Measurements from ENCODE around the gene FOXP1.

Gene FOXP1

DNA sequence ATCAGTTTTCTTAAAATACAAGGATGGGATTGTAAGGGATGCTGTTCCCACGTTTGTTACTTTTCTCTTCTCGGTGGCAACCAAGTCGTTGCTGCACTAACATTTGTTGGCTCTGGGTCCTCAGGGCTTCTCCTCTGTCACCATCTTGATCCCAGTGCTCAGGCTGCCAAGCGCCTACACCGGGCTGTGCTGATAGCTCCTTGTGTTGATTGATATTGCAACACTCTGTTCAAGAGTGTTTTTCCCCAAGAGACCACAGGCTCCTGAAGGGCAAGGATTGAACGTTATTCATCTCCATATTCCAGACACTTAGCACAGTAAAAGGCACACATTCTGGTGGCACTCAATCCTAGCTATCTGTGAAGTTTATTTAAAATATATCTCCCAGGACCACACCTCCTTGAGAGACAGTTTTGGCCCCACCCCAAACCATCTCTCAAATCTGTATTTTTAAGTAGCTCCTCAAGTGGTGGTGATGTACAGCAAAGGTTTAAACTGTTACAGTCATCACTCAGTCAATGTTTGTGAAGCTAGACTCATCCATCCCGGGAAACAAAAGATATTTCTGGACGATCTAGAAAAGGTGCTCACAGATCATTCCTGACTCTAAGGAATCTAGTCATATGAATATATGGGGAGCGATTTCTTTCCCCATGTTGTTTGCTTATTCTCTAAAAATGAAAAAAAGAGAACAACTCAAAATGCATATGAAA is 38.5 kb upstream of the FOXP1 start:
- H3K4me1 ChIP-seq: no peaks in the 10 kb centered on the region
- intact Hi-C loops (cut with DNase I; ENCODE audit: low total_unique reads): no loop called here

DNA sequence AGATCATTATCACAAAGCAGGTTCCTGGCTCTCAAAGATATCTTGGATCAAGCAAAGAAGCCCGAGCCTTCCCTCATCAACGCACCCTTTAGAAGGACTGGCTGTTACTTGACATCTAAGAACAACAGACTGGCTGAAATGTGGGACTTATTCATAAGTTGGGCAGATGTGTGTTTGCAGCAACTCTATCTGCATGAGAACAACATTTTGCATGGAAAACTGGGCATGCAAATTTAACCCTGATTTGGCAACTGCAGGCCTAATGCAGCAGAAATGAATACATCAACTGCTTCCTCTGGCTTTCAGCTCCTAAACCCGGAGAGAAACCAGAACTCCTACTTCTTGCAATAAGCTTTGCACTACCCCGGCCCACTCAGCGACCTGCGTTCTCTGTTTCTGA is 35.0 kb upstream of the FOXP1 start:
- no peak overlapping the region for H3K27ac ChIP-seq
- no peak for DNase-seq
- no peak overlapping the region for H3K4me3 ChIP-seq
- intact Hi-C loops (cut with DNase I; ENCODE audit: low total_unique reads): no loop called here
- no peaks in the 10 kb centered on the region for H3K27me3 ChIP-seq
- H3K9me3 ChIP-seq: no peaks in the 10 kb centered on the region
- TF ChIP-seq, protein P1, sequence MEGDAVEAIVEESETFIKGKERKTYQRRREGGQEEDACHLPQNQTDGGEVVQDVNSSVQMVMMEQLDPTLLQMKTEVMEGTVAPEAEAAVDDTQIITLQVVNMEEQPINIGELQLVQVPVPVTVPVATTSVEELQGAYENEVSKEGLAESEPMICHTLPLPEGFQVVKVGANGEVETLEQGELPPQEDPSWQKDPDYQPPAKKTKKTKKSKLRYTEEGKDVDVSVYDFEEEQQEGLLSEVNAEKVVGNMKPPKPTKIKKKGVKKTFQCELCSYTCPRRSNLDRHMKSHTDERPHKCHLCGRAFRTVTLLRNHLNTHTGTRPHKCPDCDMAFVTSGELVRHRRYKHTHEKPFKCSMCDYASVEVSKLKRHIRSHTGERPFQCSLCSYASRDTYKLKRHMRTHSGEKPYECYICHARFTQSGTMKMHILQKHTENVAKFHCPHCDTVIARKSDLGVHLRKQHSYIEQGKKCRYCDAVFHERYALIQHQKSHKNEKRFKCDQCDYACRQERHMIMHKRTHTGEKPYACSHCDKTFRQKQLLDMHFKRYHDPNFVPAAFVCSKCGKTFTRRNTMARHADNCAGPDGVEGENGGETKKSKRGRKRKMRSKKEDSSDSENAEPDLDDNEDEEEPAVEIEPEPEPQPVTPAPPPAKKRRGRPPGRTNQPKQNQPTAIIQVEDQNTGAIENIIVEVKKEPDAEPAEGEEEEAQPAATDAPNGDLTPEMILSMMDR (IDR thresholded peaks at IDR 0.05): no peak
- H3K4me1 ChIP-seq: no peaks in the 10 kb centered on the region
- no peaks in the 10 kb centered on the region for H3K36me3 ChIP-seq

More for the DNA sequence above, 38.5 kb upstream of the FOXP1 start:
- no peaks in the 10 kb centered on the region for H3K36me3 ChIP-seq
- no peak overlapping the region for H3K27ac ChIP-seq
- no peaks in the 10 kb centered on the region for H3K9me3 ChIP-seq
- H3K4me3 ChIP-seq: no peak overlapping the region
- TF ChIP-seq, protein P1 (IDR thresholded peaks at IDR 0.05): no peak
- no peak for DNase-seq
- H3K27me3 ChIP-seq: no peaks in the 10 kb centered on the region

DNA sequence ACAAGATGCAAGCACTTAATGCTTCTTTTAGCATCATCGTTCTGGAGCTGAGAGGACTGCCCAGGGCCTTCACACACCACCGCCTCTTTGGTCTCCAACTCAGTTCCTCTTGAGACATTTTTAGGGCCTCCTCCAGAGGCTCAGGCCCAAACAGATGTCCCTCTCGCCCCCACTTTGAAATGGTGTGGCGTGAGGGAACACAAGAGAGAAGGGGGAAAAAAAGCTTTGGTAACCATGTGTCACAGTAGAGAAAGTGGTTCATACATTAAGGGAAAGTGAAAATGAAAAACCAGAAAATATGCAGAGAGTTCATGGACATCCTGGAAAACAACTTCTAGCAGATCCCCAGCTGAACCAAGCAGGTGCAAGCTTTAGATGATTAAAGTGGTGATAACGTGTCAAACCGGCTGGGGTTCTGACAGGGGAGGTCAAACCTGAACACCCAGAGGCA is 33.1 kb upstream of the FOXP1 start:
- TF ChIP-seq, protein P1 (IDR thresholded peaks at IDR 0.05): no peak
- peaks cover 0 to 1% (median 0%) of the 10 kb centered on the region in 3 donors for H3K36me3 ChIP-seq
- no peaks in the 10 kb centered on the region for H3K4me1 ChIP-seq
- no peaks in the 10 kb centered on the region for H3K27me3 ChIP-seq
- H3K27ac ChIP-seq: no peak overlapping the region
- H3K4me3 ChIP-seq: no peak overlapping the region
- no peak for DNase-seq
- intact Hi-C loops (cut with DNase I; ENCODE audit: low total_unique reads): no loop called here
- H3K9me3 ChIP-seq: no peaks in the 10 kb centered on the region

DNA sequence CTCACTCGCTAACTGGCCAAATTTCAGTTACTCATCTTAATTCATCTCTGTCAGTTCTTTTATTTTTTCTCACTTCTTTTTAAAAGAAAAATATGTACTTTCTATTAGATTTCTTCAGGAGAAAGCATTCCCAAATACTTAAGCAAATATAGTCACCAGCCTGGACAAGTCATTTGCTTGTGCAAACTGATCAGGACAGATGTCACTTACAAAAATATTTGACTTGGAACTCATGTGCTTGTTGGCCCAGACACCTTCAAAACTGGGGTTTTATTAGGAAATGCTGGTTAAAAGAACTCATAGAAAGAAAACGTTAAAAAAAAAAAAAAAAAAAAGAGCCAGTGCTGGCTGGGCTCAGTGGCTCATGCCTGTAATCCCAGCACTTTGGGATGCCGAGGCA is 31.3 kb upstream of the FOXP1 start:
- no peaks in the 10 kb centered on the region for H3K27me3 ChIP-seq
- no peaks in the 10 kb centered on the region for H3K9me3 ChIP-seq
- peaks cover 0 to 3% (median 0%) of the 10 kb centered on the region in 3 donors for H3K36me3 ChIP-seq
- H3K4me1 ChIP-seq: no peaks in the 10 kb centered on the region
- intact Hi-C loops (cut with DNase I; ENCODE audit: low total_unique reads): no loop called here
- DNase-seq: no peak
- no peak overlapping the region for H3K4me3 ChIP-seq
- no peak overlapping the region for H3K27ac ChIP-seq
- TF ChIP-seq, protein P1 (IDR thresholded peaks at IDR 0.05): no peak

DNA sequence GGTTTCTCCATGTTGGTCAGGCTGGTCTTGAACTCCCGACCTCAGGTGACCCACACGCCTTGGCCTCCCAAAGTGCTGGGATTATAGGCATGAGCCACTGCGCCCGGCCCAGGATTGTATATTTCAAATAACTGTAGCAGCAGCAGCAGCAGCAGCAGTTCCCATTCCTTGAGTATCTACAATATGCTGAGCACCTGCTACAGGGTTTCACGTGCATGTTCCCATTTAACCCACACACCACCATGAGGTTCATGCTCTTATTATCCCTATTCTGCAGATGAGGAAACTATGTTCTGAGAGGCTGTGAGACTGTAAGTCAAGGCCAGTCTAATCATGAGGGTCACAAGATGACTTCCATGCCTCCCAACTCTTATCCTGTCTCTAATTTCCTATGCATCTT is 30.9 kb upstream of the FOXP1 start:
- no peak for DNase-seq
- TF ChIP-seq, protein P1 (IDR thresholded peaks at IDR 0.05): no peak
- H3K27ac ChIP-seq: no peak overlapping the region
- H3K4me3 ChIP-seq: no peak overlapping the region
- H3K36me3 ChIP-seq: peaks cover 0 to 3% (median 0%) of the 10 kb centered on the region in 3 donors
- no peaks in the 10 kb centered on the region for H3K27me3 ChIP-seq
- no peaks in the 10 kb centered on the region for H3K4me1 ChIP-seq
- intact Hi-C loops (cut with DNase I; ENCODE audit: low total_unique reads): no loop called here
- H3K9me3 ChIP-seq: no peaks in the 10 kb centered on the region

All from tibial artery (tissue), 4 donors.